SK-N-SH treated with all-trans-retinoic acid at 6 μM for 48 hours (cell line): ENCODE data around the gene ODAD3.
"Not testable (repeated sequence)": the region's sequence is repeated elsewhere in the genome, so short reads cannot be mapped to it uniquely, and the experiment has no call there.

ENCODE experiments used
- ATAC-seq: fragments of 200-7000 bp; cut with Tn5 transposase; 3 replicates; pipeline ENCODE4 v1.9.1; 2020; ENCODE audit warnings: mild to moderate bottlenecking, moderate library complexity
- ARNTL ChIP-seq: fragments of 450-650 bp; formaldehyde crosslinking; IDR thresholded peaks from 2 replicates; pipeline ENCODE4 v1.5.0; 2020; ENCODE audit warnings: low read depth, mild to moderate bottlenecking, moderate library complexity, borderline replicate concordance
- BACH2 ChIP-seq: fragments of 250-450 bp; sonication (Bioruptor Pico); IDR thresholded peaks from 2 replicates; pipeline ENCODE4 v1.9.0; 2021; ENCODE audit warnings: mild to moderate bottlenecking, borderline replicate concordance
- CSDC2 ChIP-seq: fragments of 250-450 bp; sonication (Bioruptor Pico); IDR thresholded peaks from 2 replicates; pipeline ENCODE4 v1.5.0; 2020; ENCODE audit warnings: mild to moderate bottlenecking, moderate library complexity
- CSRNP3 ChIP-seq: fragments of 250-450 bp; sonication (Bioruptor Pico); IDR thresholded peaks from 2 replicates; pipeline ENCODE4 v1.5.1; 2021; ENCODE audit warnings: mild to moderate bottlenecking, moderate library complexity
- ESRRG ChIP-seq: fragments of 250-450 bp; sonication (Bioruptor Pico); IDR thresholded peaks from 2 replicates; pipeline ENCODE4 v1.6.1; 2021; ENCODE audit warnings: mild to moderate bottlenecking
- GLIS3 ChIP-seq: fragments of 250-450 bp; sonication (Bioruptor Pico); IDR thresholded peaks from 2 replicates; pipeline ENCODE4 v1.5.0; 2020; ENCODE audit warnings: mild to moderate bottlenecking, moderate library complexity
- ISL1 ChIP-seq: fragments of 250-450 bp; sonication (Bioruptor Pico); IDR thresholded peaks from 2 replicates; pipeline ENCODE4 v2.1.2; 2022; ENCODE audit warnings: mild to moderate bottlenecking, moderate library complexity
- OSR1 ChIP-seq: fragments of 250-450 bp; sonication (Bioruptor Pico); IDR thresholded peaks from 2 replicates; pipeline ENCODE4 v1.8.0; 2022; ENCODE audit warnings: moderate library complexity, mild to moderate bottlenecking, inconsistent platforms
- SNAI2 ChIP-seq: fragments of 250-450 bp; sonication (Bioruptor Pico); IDR thresholded peaks from 2 replicates; pipeline ENCODE4 v1.5.0; 2020; ENCODE audit warnings: mild to moderate bottlenecking, moderate library complexity
- TCF4 ChIP-seq: fragments of 250-450 bp; sonication (Bioruptor Pico); IDR thresholded peaks from 2 replicates; pipeline ENCODE4 v1.8.0; 2021; ENCODE audit warnings: mild to moderate bottlenecking, moderate library complexity, borderline replicate concordance
- TOX ChIP-seq: fragments of 250-450 bp; sonication (Bioruptor Pico); IDR thresholded peaks from 2 replicates; pipeline ENCODE4 v1.8.0; 2021; ENCODE audit warnings: mild to moderate bottlenecking, moderate library complexity, borderline replicate concordance
- TSHZ2 ChIP-seq: fragments of 250-450 bp; sonication (Bioruptor Pico); IDR thresholded peaks from 2 replicates; pipeline ENCODE4 v1.5.0; 2020; ENCODE audit warnings: mild to moderate bottlenecking, moderate library complexity
- ZFP3 ChIP-seq: fragments of 250-450 bp; sonication (Bioruptor Pico); IDR thresholded peaks from 2 replicates; pipeline ENCODE4 v1.5.0; 2020; ENCODE audit warnings: mild to moderate bottlenecking, moderate library complexity
- ZFP30 ChIP-seq: fragments of 450-650 bp; formaldehyde crosslinking; IDR thresholded peaks from 2 replicates; pipeline ENCODE4 v1.5.0; 2022; ENCODE audit warnings: mild to moderate bottlenecking, moderate library complexity
- ZNF70 ChIP-seq: fragments of 450-650 bp; formaldehyde crosslinking; IDR thresholded peaks from 2 replicates; pipeline ENCODE4 v1.5.0; 2020; ENCODE audit warnings: mild to moderate bottlenecking, moderate library complexity
- ZNF8 ChIP-seq: fragments of 450-650 bp; formaldehyde crosslinking; IDR thresholded peaks from 2 replicates; pipeline ENCODE4 v1.5.0; 2020; ENCODE audit warnings: mild to moderate bottlenecking, moderate library complexity
- TF ChIP-seq, protein P1 (sequence below): fragments of 250-450 bp; sonication (Bioruptor Pico); IDR thresholded peaks from 2 replicates; pipeline ENCODE4 v1.5.1; 2020; ENCODE audit warnings: low read depth, mild to moderate bottlenecking, moderate library complexity
- TF ChIP-seq, protein P2 (sequence below): fragments of 250-450 bp; sonication (Bioruptor Pico); IDR thresholded peaks from 2 replicates; pipeline ENCODE4 v1.8.0; 2020; ENCODE audit warnings: mild to moderate bottlenecking, moderate library complexity, borderline replicate concordance
- TF ChIP-seq, protein P3 (sequence below): fragments of 250-450 bp; sonication (Bioruptor Pico); IDR thresholded peaks from 2 replicates; pipeline ENCODE4 v1.8.0; 2021; ENCODE audit warnings: low read depth, mild to moderate bottlenecking, moderate library complexity, borderline replicate concordance

The ODAD3 gene

DNA sequence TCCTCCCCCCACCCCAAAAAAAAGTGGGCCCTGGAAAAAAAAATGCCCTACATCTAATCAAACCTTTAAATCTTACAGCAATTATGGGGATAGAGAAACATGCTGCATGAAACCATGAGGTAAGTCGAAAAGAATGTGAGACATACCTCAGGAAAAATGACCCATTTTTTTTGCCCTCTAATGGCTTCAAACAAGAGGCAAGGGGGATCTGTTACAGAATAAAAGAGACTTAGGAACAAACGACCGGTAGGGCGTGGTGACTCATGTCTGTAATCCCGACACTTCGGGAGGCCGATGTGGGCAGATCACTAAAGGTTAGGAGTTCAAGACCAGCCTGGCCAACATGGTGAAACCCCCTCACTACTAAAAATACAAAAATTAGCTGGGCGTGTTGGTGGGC, 24.2 kb downstream of the ODAD3 start:
- TF ChIP-seq ZFP30, result no peak
- TF ChIP-seq SNAI2 (CRISPR knock-in tag), result no peak
- TF ChIP-seq, protein P1, sequence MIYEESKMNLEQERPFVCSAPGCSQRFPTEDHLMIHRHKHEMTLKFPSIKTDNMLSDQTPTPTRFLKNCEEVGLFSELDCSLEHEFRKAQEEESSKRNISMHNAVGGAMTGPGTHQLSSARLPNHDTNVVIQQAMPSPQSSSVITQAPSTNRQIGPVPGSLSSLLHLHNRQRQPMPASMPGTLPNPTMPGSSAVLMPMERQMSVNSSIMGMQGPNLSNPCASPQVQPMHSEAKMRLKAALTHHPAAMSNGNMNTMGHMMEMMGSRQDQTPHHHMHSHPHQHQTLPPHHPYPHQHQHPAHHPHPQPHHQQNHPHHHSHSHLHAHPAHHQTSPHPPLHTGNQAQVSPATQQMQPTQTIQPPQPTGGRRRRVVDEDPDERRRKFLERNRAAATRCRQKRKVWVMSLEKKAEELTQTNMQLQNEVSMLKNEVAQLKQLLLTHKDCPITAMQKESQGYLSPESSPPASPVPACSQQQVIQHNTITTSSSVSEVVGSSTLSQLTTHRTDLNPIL (CRISPR knock-in tag), result no peak
- TF ChIP-seq, all 23 proteins: peak for 0

DNA sequence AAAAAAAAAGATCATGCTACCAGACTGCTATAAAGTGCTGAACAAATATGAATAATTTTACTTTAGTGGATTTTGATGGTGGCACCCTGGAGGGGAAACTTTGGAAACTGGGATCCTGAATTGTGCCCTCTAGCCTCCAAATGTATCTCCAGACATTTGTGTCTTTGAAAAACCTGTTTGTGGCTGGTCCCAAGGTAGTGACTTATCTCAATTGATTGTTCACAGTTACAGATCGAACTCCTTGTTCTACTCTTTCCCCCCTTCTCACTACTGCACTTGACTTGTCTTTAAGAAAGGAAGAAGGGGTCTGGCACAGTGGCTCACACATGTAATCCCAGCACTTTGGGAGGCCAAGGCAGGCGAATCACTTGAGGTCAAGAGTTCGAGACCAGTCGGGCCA, 26.3 kb downstream of the ODAD3 start:
- ATAC-seq, result no peak
- TF ChIP-seq GLIS3 (CRISPR knock-in tag), result no peak
- no peak for TF ChIP-seq CSDC2 (CRISPR knock-in tag)
- TF ChIP-seq OSR1 (CRISPR knock-in tag), result no peak
- no peak for TF ChIP-seq ESRRG (CRISPR knock-in tag)
- TF ChIP-seq ZNF70 (CRISPR knock-in tag), result no peak
- TF ChIP-seq, protein P1 (CRISPR knock-in tag), result no peak
- TF ChIP-seq ARNTL (CRISPR knock-in tag), result no peak
- no peak for TF ChIP-seq TCF4 (CRISPR knock-in tag)
- TF ChIP-seq TOX (CRISPR knock-in tag), result no peak
- TF ChIP-seq ZFP3 (CRISPR knock-in tag), result no peak
- TF ChIP-seq TSHZ2 (CRISPR knock-in tag), result no peak

More for the DNA sequence above, 24.2 kb downstream of the ODAD3 start:
- ATAC-seq, result no peak

GRCh38 chr19:11406703-11407236, 28.2 kb downstream of the ODAD3 start:
- ATAC-seq, result not testable (repeated sequence)

DNA sequence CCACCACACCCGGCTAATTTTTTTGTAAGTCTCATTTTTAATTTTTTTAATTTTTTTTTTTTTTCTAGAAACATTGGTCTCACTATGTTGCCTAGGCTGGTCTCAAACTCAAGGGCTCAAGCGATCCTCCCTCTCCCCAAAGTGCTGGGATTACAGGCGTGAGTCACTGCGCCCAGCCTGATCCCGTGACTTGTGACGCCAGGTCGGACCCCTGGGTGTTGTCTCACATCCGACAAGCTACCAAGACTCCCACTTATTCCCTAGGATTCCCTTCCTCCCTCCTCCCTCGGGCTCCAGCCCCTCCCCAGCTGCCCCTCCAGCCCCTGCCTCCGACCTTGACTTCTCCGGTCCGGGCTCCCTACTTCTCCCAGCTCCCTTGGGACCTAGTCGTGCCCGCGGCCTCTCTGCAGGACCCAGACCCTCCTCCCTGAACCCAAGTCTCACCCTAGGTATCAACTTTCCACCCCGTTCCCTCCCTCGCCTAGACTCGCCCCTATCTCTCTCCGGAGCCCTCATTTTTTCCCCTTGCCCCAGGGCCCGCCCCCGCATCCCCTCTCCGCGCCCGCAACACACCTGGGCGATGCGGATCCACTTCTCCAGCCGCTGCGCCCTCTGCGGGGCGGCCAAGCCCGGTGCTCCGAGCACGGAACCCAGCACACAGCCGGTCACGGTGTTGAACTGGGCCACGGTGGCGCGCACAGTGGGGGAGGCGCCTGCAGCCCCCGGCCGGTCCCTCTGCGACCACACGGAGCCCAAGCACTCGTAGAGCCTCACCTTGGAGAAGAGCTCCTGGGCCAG, 28.9 kb downstream of the ODAD3 start:
- no peak for ATAC-seq
- TF ChIP-seq ESRRG (CRISPR knock-in tag) (no peak), GLIS3 (CRISPR knock-in tag) (no peak)
- TF ChIP-seq, protein P2, sequence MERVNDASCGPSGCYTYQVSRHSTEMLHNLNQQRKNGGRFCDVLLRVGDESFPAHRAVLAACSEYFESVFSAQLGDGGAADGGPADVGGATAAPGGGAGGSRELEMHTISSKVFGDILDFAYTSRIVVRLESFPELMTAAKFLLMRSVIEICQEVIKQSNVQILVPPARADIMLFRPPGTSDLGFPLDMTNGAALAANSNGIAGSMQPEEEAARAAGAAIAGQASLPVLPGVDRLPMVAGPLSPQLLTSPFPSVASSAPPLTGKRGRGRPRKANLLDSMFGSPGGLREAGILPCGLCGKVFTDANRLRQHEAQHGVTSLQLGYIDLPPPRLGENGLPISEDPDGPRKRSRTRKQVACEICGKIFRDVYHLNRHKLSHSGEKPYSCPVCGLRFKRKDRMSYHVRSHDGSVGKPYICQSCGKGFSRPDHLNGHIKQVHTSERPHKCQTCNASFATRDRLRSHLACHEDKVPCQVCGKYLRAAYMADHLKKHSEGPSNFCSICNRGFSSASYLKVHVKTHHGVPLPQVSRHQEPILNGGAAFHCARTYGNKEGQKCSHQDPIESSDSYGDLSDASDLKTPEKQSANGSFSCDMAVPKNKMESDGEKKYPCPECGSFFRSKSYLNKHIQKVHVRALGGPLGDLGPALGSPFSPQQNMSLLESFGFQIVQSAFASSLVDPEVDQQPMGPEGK (CRISPR knock-in tag), result no peak

DNA sequence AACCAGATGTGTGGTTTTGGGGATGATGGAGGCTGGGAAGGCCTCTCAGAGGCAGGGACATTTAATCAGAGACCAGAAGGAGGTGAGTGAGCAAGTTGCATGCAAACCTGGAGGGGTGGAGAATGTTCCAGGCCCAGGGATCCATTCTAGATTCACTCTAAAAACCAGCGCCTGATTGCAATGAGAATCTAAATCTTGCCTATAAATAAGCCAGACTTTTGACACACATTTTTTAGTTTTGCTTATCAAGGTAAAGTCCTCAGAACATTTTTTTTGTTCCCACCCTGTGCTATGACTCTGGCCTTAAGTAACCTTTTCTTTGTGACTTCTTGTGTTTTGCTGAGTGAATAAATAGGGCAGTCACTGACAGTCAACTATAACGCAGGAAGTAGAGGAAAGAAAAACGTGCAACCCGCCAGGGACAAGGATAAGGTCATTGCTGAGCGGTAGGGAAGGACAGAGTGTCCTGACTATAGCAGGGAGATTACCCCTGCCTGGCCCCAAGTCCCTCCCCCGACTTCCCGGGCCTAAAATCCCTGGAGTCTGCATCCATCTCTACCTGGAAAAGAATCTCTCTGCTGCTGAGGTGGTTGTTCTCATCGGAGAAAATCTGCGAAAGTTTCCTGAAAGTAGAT, 30.2 kb downstream of the ODAD3 start:
- no peak for ATAC-seq
- TF ChIP-seq ZFP3 (CRISPR knock-in tag), result no peak
- TF ChIP-seq CSRNP3 (CRISPR knock-in tag), result no peak
- TF ChIP-seq ZFP30, result no peak
- no peak for TF ChIP-seq OSR1 (CRISPR knock-in tag)
- no peak for TF ChIP-seq ISL1 (CRISPR knock-in tag)
- no peak for TF ChIP-seq ARNTL (CRISPR knock-in tag)
- TF ChIP-seq, protein P3, sequence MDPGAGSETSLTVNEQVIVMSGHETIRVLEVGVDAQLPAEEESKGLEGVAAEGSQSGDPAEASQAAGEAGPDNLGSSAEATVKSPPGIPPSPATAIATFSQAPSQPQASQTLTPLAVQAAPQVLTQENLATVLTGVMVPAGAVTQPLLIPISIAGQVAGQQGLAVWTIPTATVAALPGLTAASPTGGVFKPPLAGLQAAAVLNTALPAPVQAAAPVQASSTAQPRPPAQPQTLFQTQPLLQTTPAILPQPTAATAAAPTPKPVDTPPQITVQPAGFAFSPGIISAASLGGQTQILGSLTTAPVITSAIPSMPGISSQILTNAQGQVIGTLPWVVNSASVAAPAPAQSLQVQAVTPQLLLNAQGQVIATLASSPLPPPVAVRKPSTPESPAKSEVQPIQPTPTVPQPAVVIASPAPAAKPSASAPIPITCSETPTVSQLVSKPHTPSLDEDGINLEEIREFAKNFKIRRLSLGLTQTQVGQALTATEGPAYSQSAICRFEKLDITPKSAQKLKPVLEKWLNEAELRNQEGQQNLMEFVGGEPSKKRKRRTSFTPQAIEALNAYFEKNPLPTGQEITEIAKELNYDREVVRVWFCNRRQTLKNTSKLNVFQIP (CRISPR knock-in tag), result no peak
- no peak for TF ChIP-seq ZNF8 (CRISPR knock-in tag)
- no peak for TF ChIP-seq BACH2 (CRISPR knock-in tag)
- no peak for TF ChIP-seq GLIS3 (CRISPR knock-in tag)
